Right lobe of liver (tissue), 6 donors: ENCODE data around the gene AAK1. TPM values are rescaled to one million over a fixed set of nuclear protein-coding genes. Genes with fewer than 3 reads are reported as not detected.
A peak's percentile ranks its signal among the peaks of the same experiment; 100 is the strongest.

Experiments used
- ATAC-seq, 4 donors: fragments of 200-7000 bp; cut with Tn5 transposase; one replicate each; pipeline ENCODE4 v1.9.1; 2020; ENCODE audit warnings: mild to moderate bottlenecking in 4 of 4, moderate library complexity in 4 of 4
- DNase-seq, 3 donors: peaks; one replicate each; pipeline ENCODE4 v3.0.0-alpha.2; 2020
- H3K27ac ChIP-seq, 3 donors: fragments of 200-600 bp; one replicate each; pipeline ENCODE4 v1.8.0; 2022
- H3K27me3 ChIP-seq, 2 donors: fragments of 200-600 bp; one replicate each; pipeline ENCODE4 v1.8.0; 2022
- H3K36me3 ChIP-seq, 4 donors: fragments of 200-600 bp; sonication (generic) in 1 of 4; one replicate each; pipeline versions ENCODE4 v1.5.1 to v1.8.0; 2017 to 2022; ENCODE audit warnings: control low read depth in 1 of 4
- H3K4me1 ChIP-seq, 4 donors: fragments of 200-600 bp; sonication (generic) in 1 of 4; one replicate each; pipeline versions ENCODE4 v1.5.1 to v1.8.0; 2017 to 2022; ENCODE audit warnings: control low read depth in 1 of 4
- H3K4me3 ChIP-seq, 3 donors: fragments of 200-600 bp; one replicate each; pipeline ENCODE4 v1.8.0; 2022
- H3K9me3 ChIP-seq, 4 donors: fragments of 200-600 bp; sonication (generic) in 1 of 4; one replicate each; pipeline versions ENCODE4 v1.5.1 to v1.8.0; 2017 to 2022; ENCODE audit warnings: control low read depth in 1 of 4
- POLR2A ChIP-seq: fragments of 450-650 bp; IDR thresholded peaks from one replicate; pipeline ENCODE4 v1.6.1; 2017; ENCODE audit warnings: antibody characterized with exemption, mild to moderate bottlenecking
- WGBS: methylation state at CpG from one replicate; pipeline ENCODE4 v1.1.6; 2018; ENCODE audit warnings: low coverage, low lambda C conversion rate; ENCODE audit not compliant: insufficient coverage; ENCODE audit errors: missing lambda C conversion rate; 5-methylcytosine and 5-hydroxymethylcytosine counted together
- intact Hi-C, 2 donors: fragments of 100-400 bp; cut with DNase I; formaldehyde crosslinking; loops; one replicate each; pipeline versions ENCODE4 v1.11.2 to v1.14.1; 2022
- total RNA-seq, 6 experiments: library from RNA; depleted of rRNA in 2 of 6; stranded (reverse); fragments of >200 nt in 2 of 6; fragmentation: NEBNext Ultra II Directional in 3 of 6; extraction: Animal tissue kit (Norgen Biotek cat#: 25700) in 3 of 6; gene quantifications; one replicate each; pipeline versions ENCODE4 v1.1.0 to v1.2.4, GENCODE V29; 2016 to 2023
- TF ChIP-seq, protein P1 (sequence below), 4 donors: fragments of 200-600 bp in 3 of 4; fragments of 450-650 bp in 1 of 4; IDR thresholded peaks; one replicate each; pipeline versions ENCODE4 v1.5.1 to v1.8.0; 2016 to 2022; ENCODE audit warnings: antibody characterized with exemption in 4 of 4, mild to moderate bottlenecking in 2 of 4
- donor health status: DM: no; HTN: yes; CAD: no.
- donor health status: DM: no; HTN: no; CAD: no.
- donor health status: DM: no; HTN: no; CAD: no.
- donor health status: DM: no; HTN: yes; CAD: no.
- donor health status: DM: no; HTN: yes; CAD: no.

The AAK1 gene
- total RNA-seq, 6 experiments from 2014 or later = 12.7 to 30.5 (median 20.5) TPM

DNA sequence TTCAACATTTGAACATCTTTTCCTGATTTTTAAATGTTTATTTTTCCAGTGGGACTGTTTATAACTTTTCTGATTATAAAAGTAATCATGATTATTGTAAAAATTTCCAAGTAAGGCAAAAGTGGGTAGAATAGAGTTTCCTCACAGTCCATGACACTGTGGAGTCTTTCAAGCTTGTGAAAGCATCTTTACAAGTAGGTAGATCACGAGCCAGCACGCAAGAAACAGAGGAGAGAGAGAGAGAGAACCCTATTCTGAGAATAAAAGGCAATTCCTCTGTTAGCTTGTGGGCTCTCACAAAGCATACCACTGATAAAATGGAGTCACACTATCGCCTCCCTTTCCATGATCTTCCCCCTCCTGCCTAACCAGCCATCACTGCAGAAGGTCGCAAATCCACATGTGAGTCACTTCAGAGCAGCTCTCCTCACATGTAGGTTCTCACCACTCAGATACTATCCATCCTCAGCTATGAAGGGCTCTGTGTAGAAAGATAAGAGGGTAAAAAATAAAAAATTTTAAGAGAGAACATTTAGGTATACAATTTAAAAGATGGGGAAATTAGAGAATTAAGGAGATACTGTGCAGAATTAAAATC lies 40.3 kb downstream of the AAK1 start:
- 92% methylated on average over 3 of the region's 4 CpGs for WGBS
- Histone ChIP-seq H3K4me1 (no peaks in the 10 kb centered on the region), H3K36me3 (peaks cover 0 to 3% (median 0%) of the 10 kb centered on the region in 4 donors), H3K4me3 (no peak overlapping the region), H3K9me3 (no peaks in the 10 kb centered on the region), H3K27ac (no peak overlapping the region), H3K27me3 (no peaks in the 10 kb centered on the region)
- no peak for DNase-seq
- TF ChIP-seq POLR2A = no peak
- TF ChIP-seq, protein P1, sequence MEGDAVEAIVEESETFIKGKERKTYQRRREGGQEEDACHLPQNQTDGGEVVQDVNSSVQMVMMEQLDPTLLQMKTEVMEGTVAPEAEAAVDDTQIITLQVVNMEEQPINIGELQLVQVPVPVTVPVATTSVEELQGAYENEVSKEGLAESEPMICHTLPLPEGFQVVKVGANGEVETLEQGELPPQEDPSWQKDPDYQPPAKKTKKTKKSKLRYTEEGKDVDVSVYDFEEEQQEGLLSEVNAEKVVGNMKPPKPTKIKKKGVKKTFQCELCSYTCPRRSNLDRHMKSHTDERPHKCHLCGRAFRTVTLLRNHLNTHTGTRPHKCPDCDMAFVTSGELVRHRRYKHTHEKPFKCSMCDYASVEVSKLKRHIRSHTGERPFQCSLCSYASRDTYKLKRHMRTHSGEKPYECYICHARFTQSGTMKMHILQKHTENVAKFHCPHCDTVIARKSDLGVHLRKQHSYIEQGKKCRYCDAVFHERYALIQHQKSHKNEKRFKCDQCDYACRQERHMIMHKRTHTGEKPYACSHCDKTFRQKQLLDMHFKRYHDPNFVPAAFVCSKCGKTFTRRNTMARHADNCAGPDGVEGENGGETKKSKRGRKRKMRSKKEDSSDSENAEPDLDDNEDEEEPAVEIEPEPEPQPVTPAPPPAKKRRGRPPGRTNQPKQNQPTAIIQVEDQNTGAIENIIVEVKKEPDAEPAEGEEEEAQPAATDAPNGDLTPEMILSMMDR (IDR thresholded peaks at IDR 0.05) = no peak
- ATAC-seq = no peak
- intact Hi-C loops = no loop called here

- no peaks in the 10 kb centered on the region for H3K4me1 ChIP-seq
- no peaks in the 10 kb centered on the region for H3K9me3 ChIP-seq
- H3K36me3 ChIP-seq = peaks cover 0 to 3% (median 0%) of the 10 kb centered on the region in 4 donors
- TF ChIP-seq, protein P1 (IDR thresholded peaks at IDR 0.05) = no peak
- TF ChIP-seq POLR2A = no peak
- ATAC-seq = peak in 1 of 4 donors; percentile 80
- H3K27ac ChIP-seq = no peak overlapping the region
- H3K4me3 ChIP-seq = no peak overlapping the region
- 100% methylated on average over 1 of the region's 2 CpGs for WGBS
- intact Hi-C loops = no loop called here
- no peaks in the 10 kb centered on the region for H3K27me3 ChIP-seq
- no peak for DNase-seq
Measured at GRCh38 chr2:69601179-69601612, 42.3 kb downstream of the AAK1 start.

- WGBS = 92% methylated on average over 4 of the region's 4 CpGs
- H3K27ac ChIP-seq = no peak overlapping the region
- no peak overlapping the region for H3K4me3 ChIP-seq
- no peaks in the 10 kb centered on the region for H3K27me3 ChIP-seq
- ATAC-seq (no peak), DNase-seq (no peak)
- H3K36me3 ChIP-seq = peaks cover 0 to 3% (median 0%) of the 10 kb centered on the region in 4 donors
- no peaks in the 10 kb centered on the region for H3K4me1 ChIP-seq
- H3K9me3 ChIP-seq = no peaks in the 10 kb centered on the region
- TF ChIP-seq, protein P1 (IDR thresholded peaks at IDR 0.05) = no peak
- TF ChIP-seq POLR2A = no peak
- intact Hi-C loops = no loop called here
Measured at GRCh38 chr2:69600425-69600824, 43.1 kb downstream of the AAK1 start.

GRCh38 chr2:69597843-69598610 lies 45.5 kb downstream of the AAK1 start:
- Histone ChIP-seq H3K36me3 (peaks cover 0 to 3% (median 0%) of the 10 kb centered on the region in 4 donors), H3K4me1 (no peaks in the 10 kb centered on the region), H3K27ac (no peak overlapping the region), H3K4me3 (no peak overlapping the region), H3K9me3 (no peaks in the 10 kb centered on the region), H3K27me3 (no peaks in the 10 kb centered on the region)
- intact Hi-C loops = no loop called here
- ATAC-seq (no peak), DNase-seq (no peak)
- WGBS = 69% methylated on average over 4 of the region's 5 CpGs
- TF ChIP-seq, protein P1 (IDR thresholded peaks at IDR 0.05) = no peak
- TF ChIP-seq POLR2A = no peak
